Suprapubic skin (tissue), 4 donors: Measurements from ENCODE around the gene DNAH10. TPM values are rescaled to one million over a fixed set of nuclear protein-coding genes. Genes with fewer than 3 reads are reported as not detected.
A peak's percentile ranks its signal among the peaks of the same experiment; 100 is the strongest.

Experiments used
- DNase-seq, 2 donors: peaks; one replicate each; pipeline ENCODE4 v3.0.0-alpha.2; 2019; ENCODE audit warnings: low spot score in 2 of 2
- H3K27ac ChIP-seq: fragments of 200-600 bp; sonication (generic); one replicate; pipeline ENCODE4 v1.5.1; 2019
- H3K27me3 ChIP-seq: fragments of 200-600 bp; sonication (generic); one replicate; pipeline ENCODE4 v1.5.1; 2019
- H3K36me3 ChIP-seq: fragments of 200-600 bp; sonication (generic); one replicate; pipeline ENCODE4 v1.5.1; 2019
- H3K4me1 ChIP-seq: fragments of 200-600 bp; sonication (generic); one replicate; pipeline ENCODE4 v1.5.1; 2019
- H3K4me3 ChIP-seq: fragments of 200-600 bp; sonication (generic); one replicate; pipeline ENCODE4 v1.5.1; 2019; ENCODE audit warnings: mild to moderate bottlenecking
- H3K9me3 ChIP-seq: fragments of 200-600 bp; sonication (generic); one replicate; pipeline ENCODE4 v1.5.1; 2019
- EP300 ChIP-seq: sonication (generic); formaldehyde crosslinking; IDR thresholded peaks from one replicate; pipeline ENCODE4 v1.6.1; 2017; ENCODE audit warnings: antibody characterized with exemption
- POLR2A ChIP-seq, 2 donors: fragments of 450-650 bp; IDR thresholded peaks; one replicate each; pipeline ENCODE4 v1.6.1; 2017; ENCODE audit warnings: antibody characterized with exemption in 2 of 2, mild to moderate bottlenecking in 2 of 2, moderate library complexity in 2 of 2
- POLR2AphosphoS5 ChIP-seq, 3 donors: sonication (generic); formaldehyde crosslinking; IDR thresholded peaks; one replicate each; pipeline ENCODE4 v1.6.1; 2017; ENCODE audit warnings: antibody characterized with exemption in 3 of 3
- WGBS: methylation state at CpG from one replicate; pipeline ENCODE4 v1.1.5; 2018; 5-methylcytosine and 5-hydroxymethylcytosine counted together
- total RNA-seq, 4 donors: library from RNA; depleted of rRNA; stranded (reverse); fragments of >200 nt; gene quantifications; one replicate each; pipeline ENCODE4 v1.1.0, GENCODE V29; 2016
- TF ChIP-seq, protein P1 (sequence below), 2 donors: fragments of 200-600 bp in 1 of 2; fragments of 450-650 bp in 1 of 2; sonication (generic) in 1 of 2; IDR thresholded peaks; one replicate each; pipeline ENCODE4 v1.5.1; 2016 to 2019; ENCODE audit warnings: antibody characterized with exemption in 2 of 2, mild to moderate bottlenecking in 1 of 2, moderate library complexity in 1 of 2

DNAH10 gene
- total RNA-seq, 4 donors from 2014 or later, result 0.13 to 1.2 (median 0.19) TPM; not detected in 1

- Histone ChIP-seq H3K4me3 (peak overlapping the region; percentile 3), H3K36me3 (no peaks in the 10 kb centered on the region), H3K9me3 (no peaks in the 10 kb centered on the region), H3K27ac (no peak overlapping the region), H3K27me3 (peaks cover 13% of the 10 kb centered on the region), H3K4me1 (no peaks in the 10 kb centered on the region)
- DNase-seq, result peak in 1 of 2 donors; percentile 78
- WGBS, result 34% methylated on average over 8 of the region's 8 CpGs
- TF ChIP-seq EP300 (no peak), POLR2AphosphoS5 (IDR thresholded peaks at IDR 0.05) (no peak), POLR2A (IDR thresholded peaks at IDR 0.05) (no peak)
- TF ChIP-seq, protein P1, sequence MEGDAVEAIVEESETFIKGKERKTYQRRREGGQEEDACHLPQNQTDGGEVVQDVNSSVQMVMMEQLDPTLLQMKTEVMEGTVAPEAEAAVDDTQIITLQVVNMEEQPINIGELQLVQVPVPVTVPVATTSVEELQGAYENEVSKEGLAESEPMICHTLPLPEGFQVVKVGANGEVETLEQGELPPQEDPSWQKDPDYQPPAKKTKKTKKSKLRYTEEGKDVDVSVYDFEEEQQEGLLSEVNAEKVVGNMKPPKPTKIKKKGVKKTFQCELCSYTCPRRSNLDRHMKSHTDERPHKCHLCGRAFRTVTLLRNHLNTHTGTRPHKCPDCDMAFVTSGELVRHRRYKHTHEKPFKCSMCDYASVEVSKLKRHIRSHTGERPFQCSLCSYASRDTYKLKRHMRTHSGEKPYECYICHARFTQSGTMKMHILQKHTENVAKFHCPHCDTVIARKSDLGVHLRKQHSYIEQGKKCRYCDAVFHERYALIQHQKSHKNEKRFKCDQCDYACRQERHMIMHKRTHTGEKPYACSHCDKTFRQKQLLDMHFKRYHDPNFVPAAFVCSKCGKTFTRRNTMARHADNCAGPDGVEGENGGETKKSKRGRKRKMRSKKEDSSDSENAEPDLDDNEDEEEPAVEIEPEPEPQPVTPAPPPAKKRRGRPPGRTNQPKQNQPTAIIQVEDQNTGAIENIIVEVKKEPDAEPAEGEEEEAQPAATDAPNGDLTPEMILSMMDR (IDR thresholded peaks at IDR 0.05), result no peak
These were observed 134.7 kb downstream of the DNAH10 start for GRCh38 chr12:123896767-123897166.

- peaks cover 8% of the 10 kb centered on the region for H3K27me3 ChIP-seq
- no peak overlapping the region for H3K27ac ChIP-seq
- H3K4me3 ChIP-seq, result no peak overlapping the region
- no peaks in the 10 kb centered on the region for H3K9me3 ChIP-seq
- H3K36me3 ChIP-seq, result no peaks in the 10 kb centered on the region
- DNase-seq, result no peak
- no peak for TF ChIP-seq POLR2AphosphoS5 (IDR thresholded peaks at IDR 0.05)
- TF ChIP-seq, protein P1 (IDR thresholded peaks at IDR 0.05), result no peak
- TF ChIP-seq POLR2A (IDR thresholded peaks at IDR 0.05), result no peak
- no peak for TF ChIP-seq EP300
- WGBS, result 73% methylated on average over 5 of the region's 5 CpGs
- no peaks in the 10 kb centered on the region for H3K4me1 ChIP-seq
These were observed 135.1 kb downstream of the DNAH10 start for GRCh38 chr12:123897221-123897620.

- H3K9me3 ChIP-seq, result no peaks in the 10 kb centered on the region
- TF ChIP-seq, protein P1 (IDR thresholded peaks at IDR 0.05), result no peak
These were observed 136.6 kb downstream of the DNAH10 start for GRCh38 chr12:123898673-123899072.

GRCh38 chr12:123899368-123899767 lies 137.3 kb downstream of the DNAH10 start:
- no peaks in the 10 kb centered on the region for H3K36me3 ChIP-seq
- 96% methylated on average over 9 of the region's 9 CpGs for WGBS
- DNase-seq, result no peak
- no peaks in the 10 kb centered on the region for H3K9me3 ChIP-seq
- no peak overlapping the region for H3K27ac ChIP-seq
- H3K4me1 ChIP-seq, result no peaks in the 10 kb centered on the region
- peaks cover 15% of the 10 kb centered on the region for H3K27me3 ChIP-seq
- H3K4me3 ChIP-seq, result no peak overlapping the region
- TF ChIP-seq, protein P1 (IDR thresholded peaks at IDR 0.05), result no peak
- TF ChIP-seq EP300 (no peak), POLR2A (IDR thresholded peaks at IDR 0.05) (no peak), POLR2AphosphoS5 (IDR thresholded peaks at IDR 0.05) (no peak)

More at GRCh38 chr12:123898673-123899072, 136.6 kb downstream of the DNAH10 start:
- Histone ChIP-seq H3K4me1 (no peaks in the 10 kb centered on the region), H3K36me3 (no peaks in the 10 kb centered on the region), H3K27ac (no peak overlapping the region), H3K4me3 (no peak overlapping the region), H3K27me3 (peaks cover 9% of the 10 kb centered on the region)
- no peak for DNase-seq
- WGBS, result 82% methylated on average over 18 of the region's 18 CpGs

GRCh38 chr12:123900871-123901376 lies 138.8 kb downstream of the DNAH10 start:
- Histone ChIP-seq H3K4me3 (no peak overlapping the region), H3K27ac (no peak overlapping the region), H3K4me1 (no peaks in the 10 kb centered on the region), H3K36me3 (no peaks in the 10 kb centered on the region), H3K9me3 (no peaks in the 10 kb centered on the region), H3K27me3 (peaks cover 17% of the 10 kb centered on the region)
- WGBS, result 50% methylated on average over 9 of the region's 9 CpGs
- TF ChIP-seq POLR2AphosphoS5 (IDR thresholded peaks at IDR 0.05), result no peak
- TF ChIP-seq EP300, result no peak
- no peak for TF ChIP-seq POLR2A (IDR thresholded peaks at IDR 0.05)
- TF ChIP-seq, protein P1 (IDR thresholded peaks at IDR 0.05), result no peak
- no peak for DNase-seq
